Mucosa of descending colon (tissue), 3 donors: ENCODE data around the gene AOPEP. TPM values are rescaled to one million over a fixed set of nuclear protein-coding genes. Genes with fewer than 3 reads are reported as not detected.
"Not testable (repeated sequence)": the region's sequence is repeated elsewhere in the genome, so short reads cannot be mapped to it uniquely, and the experiment has no call there.

Source experiments
- ATAC-seq: fragments of 200-7000 bp; cut with Tn5 transposase; one replicate; pipeline ENCODE4 v1.9.1; 2020; ENCODE audit warnings: mild to moderate bottlenecking, moderate library complexity
- DNase-seq, 3 donors: peaks; one replicate each; pipeline ENCODE4 v3.0.0-alpha.2; 2020
- H3K36me3 ChIP-seq: fragments of 200-600 bp; one replicate; pipeline ENCODE4 v1.8.0; 2021; ENCODE audit warnings: low read depth, mild to moderate bottlenecking
- H3K4me1 ChIP-seq: fragments of 200-600 bp; one replicate; pipeline ENCODE4 v1.8.0; 2021; ENCODE audit warnings: low read depth, mild to moderate bottlenecking
- H3K4me3 ChIP-seq: fragments of 200-600 bp; one replicate; pipeline ENCODE4 v1.8.0; 2021; ENCODE audit warnings: mild to moderate bottlenecking
- H3K9me3 ChIP-seq: fragments of 200-600 bp; one replicate; pipeline ENCODE4 v1.8.0; 2021; ENCODE audit warnings: mild to moderate bottlenecking
- intact Hi-C, 2 donors: fragments of 100-400 bp; cut with DNase I in 1 of 2; cut with micrococcal nuclease in 1 of 2; formaldehyde crosslinking; loops; one replicate each; pipeline versions ENCODE4 v1.11.0 to v1.11.1; 2022; cut with DNase I, micrococcal nuclease
- total RNA-seq, 3 donors: library from RNA; stranded (reverse); fragmentation: NEBNext Ultra II Directional in 2 of 3; extraction: Animal tissue kit (Norgen Biotek cat#: 25700) in 2 of 3; gene quantifications; one replicate each; pipeline versions ENCODE4 v1.2.1 to v1.2.4, GENCODE V29; 2021 to 2023
- TF ChIP-seq, protein P1 (sequence below): fragments of 200-600 bp; IDR thresholded peaks from one replicate; pipeline ENCODE4 v1.8.0; 2022; ENCODE audit warnings: antibody characterized with exemption, mild to moderate bottlenecking
- donor health status: DM: no; HTN: no; CAD: no; lungs with moderate emphysema.
- donor health status: DM: no; HTN: no; CAD: no.
- donor health status: DM: no; HTN: yes; CAD: no.

The AOPEP gene
- total RNA-seq, 3 donors from 2014 or later, result 47.5 to 102 (median 57.8) TPM

DNA sequence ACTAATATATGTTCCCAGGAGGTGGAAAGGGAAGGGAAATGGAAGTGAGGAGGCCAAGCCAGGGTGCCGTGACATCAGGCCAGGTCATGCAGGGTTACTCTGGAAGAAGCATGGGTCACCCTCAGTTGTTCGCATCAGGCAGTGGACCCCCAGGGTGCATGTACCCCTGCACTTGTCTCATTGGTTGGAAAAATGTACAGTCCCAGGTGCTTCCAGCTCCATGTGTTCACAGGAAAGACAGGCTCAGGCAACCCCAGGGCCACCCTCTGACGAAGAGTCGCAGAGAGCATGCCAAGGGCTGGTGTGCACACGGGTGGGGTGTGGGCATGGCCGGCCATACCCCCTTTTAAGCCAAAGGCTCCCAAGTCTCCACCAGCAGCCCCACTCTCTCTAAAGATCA, 208.9 kb downstream of the AOPEP start:
- Histone ChIP-seq H3K4me3 (no peak overlapping the region), H3K9me3 (no peaks in the 10 kb centered on the region), H3K4me1 (peaks cover 9% of the 10 kb centered on the region), H3K36me3 (no peaks in the 10 kb centered on the region)
- ATAC-seq (no peak), DNase-seq (no peak)
- intact Hi-C loops, result no loop called here
- TF ChIP-seq, protein P1, sequence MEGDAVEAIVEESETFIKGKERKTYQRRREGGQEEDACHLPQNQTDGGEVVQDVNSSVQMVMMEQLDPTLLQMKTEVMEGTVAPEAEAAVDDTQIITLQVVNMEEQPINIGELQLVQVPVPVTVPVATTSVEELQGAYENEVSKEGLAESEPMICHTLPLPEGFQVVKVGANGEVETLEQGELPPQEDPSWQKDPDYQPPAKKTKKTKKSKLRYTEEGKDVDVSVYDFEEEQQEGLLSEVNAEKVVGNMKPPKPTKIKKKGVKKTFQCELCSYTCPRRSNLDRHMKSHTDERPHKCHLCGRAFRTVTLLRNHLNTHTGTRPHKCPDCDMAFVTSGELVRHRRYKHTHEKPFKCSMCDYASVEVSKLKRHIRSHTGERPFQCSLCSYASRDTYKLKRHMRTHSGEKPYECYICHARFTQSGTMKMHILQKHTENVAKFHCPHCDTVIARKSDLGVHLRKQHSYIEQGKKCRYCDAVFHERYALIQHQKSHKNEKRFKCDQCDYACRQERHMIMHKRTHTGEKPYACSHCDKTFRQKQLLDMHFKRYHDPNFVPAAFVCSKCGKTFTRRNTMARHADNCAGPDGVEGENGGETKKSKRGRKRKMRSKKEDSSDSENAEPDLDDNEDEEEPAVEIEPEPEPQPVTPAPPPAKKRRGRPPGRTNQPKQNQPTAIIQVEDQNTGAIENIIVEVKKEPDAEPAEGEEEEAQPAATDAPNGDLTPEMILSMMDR, result no peak

DNA sequence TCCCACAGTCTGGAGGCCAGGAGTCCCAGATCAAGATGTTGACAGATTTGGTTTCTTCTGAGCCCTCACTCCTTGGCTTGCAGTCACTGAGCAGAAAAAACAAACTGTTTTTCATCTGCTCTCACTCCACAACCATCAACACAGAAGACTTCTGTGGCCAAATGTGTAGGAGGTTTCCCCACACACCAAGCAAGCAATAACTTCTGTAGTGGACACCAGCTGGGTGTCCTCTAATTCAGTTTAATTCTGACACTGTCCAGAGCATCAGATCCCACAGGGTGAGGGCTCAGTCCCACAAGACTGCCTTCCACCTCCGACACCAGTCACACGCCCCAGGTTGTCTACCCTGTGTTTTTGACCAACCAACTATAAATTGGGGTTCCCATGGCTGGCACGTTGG, 209.9 kb downstream of the AOPEP start:
- ATAC-seq (no peak), DNase-seq (no peak)
- TF ChIP-seq, protein P1, result no peak
- Histone ChIP-seq H3K9me3 (no peaks in the 10 kb centered on the region), H3K4me3 (no peak overlapping the region), H3K4me1 (peaks cover 19% of the 10 kb centered on the region), H3K36me3 (no peaks in the 10 kb centered on the region)
- intact Hi-C loops, result no loop called here

DNA sequence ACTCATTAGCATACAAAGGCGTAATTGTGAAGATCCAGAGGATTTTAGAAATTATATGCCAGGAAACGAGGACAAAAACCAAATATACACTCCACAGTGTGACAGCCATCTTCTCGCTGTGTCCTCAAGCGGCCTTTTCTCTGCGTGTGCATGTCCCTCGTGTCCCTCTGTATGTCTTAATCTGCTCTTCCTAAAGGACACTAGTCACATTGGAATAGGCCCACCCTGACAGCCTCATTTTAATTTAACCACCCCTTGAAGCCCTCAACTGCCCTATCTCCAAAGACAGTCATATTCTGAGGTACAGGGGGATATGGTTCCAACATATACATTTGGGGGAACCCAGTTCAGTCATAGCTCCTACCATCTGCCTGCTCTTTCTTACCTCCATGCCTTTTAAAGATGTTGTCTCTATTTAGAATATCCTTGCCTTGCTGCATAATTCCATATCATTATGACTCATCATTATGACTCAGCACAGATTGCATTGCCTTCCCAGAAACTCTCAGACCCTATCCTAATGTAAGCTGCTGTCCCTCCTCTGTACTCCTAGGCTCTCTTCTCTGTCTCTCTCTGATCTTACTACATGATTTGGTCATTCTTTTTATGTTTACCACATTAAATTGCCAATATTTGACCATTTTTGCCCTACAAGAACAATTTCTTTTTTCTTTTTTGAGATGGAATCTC, 210.9 kb downstream of the AOPEP start:
- Histone ChIP-seq H3K4me3 (no peak overlapping the region), H3K9me3 (no peaks in the 10 kb centered on the region), H3K36me3 (no peaks in the 10 kb centered on the region), H3K4me1 (peaks cover 23% of the 10 kb centered on the region)
- ATAC-seq (peak; percentile 44), DNase-seq (no peak)
- TF ChIP-seq, protein P1, result no peak
- intact Hi-C loops, result no loop called here

DNA sequence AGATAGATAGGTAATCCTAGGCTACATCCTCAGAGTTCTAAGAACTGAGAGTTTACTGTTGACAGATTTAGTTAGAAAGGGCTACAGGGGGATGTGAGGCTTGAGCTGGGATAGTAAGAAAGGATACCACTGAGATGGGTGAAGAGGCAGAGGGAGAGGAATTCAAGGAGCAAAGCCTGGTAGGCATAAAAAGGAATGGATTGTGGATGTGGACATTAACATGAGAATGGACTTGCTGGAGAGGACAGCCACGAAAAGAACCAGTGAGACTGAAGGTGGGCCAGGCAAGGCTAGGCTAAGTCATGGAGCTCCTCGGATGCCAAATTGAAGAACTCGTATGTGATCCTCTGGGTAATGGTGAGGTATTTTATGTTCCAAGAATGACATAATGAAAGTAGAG, 211.9 kb downstream of the AOPEP start:
- intact Hi-C loops, result no loop called here

DNA sequence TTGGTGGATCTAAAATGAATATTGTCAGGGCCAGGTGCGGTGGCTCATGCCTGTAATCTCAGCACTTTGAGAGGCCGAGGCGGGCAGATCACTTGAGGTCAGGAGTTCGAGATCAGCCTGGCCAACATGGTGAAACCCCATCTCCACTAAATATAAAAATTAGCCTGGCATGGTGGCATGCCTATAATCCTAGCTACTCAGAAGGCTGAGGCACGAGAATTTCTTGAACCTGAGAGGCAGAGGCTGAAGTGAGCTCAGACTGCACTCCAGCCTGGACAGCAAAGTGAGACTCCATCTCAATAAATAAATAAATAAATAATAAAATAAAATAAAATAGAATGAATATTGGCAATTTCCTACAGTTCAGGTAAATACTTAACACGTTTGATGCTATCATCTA, 213.8 kb downstream of the AOPEP start:
- H3K4me3 ChIP-seq, ATAC-seq, H3K36me3 ChIP-seq, DNase-seq, intact Hi-C loops, H3K9me3 ChIP-seq: not testable (repeated sequence)
- H3K4me1 ChIP-seq, result peaks cover 17% of the 10 kb centered on the region

More for the DNA sequence above, 211.9 kb downstream of the AOPEP start:
- TF ChIP-seq, protein P1, result no peak
- H3K36me3 ChIP-seq, result no peaks in the 10 kb centered on the region
- no peak overlapping the region for H3K4me3 ChIP-seq
- H3K4me1 ChIP-seq, result peaks cover 17% of the 10 kb centered on the region
- no peaks in the 10 kb centered on the region for H3K9me3 ChIP-seq
- no peak for ATAC-seq
- no peak for DNase-seq

DNA sequence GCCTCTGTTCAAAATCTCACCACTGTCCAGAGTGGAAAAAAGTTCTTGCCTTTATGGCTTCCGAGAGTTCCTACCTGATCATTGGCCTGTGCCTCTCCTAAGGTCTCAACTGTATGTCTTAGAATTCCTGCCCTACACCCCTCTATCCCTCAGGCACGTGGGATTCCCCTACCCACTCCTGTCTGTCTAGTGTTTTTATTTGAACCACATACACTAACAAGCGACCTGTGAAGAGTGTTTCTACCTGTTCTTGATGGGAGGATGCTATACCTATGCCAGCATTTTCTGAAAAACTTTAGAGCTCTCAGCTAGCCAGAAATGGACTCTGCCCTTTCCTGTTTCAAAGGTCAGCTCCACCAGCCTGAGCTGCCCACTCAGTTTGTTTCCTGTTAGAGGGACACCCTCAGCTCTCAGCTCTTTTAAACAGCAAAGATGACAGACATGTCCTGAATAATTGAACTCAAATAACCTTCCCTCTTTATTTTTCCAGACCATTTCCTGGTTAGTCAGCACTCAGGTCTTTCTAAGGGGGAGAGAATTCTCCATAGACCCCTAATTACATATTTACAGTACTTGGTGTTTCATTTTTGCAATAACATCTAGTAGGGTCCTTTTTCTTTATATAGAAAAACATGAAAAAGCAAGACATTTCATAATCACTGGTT, 214.8 kb downstream of the AOPEP start:
- H3K4me1 ChIP-seq, result peaks cover 17% of the 10 kb centered on the region
- DNase-seq, result peak in 1 of 3 donors; percentile 69

More for the DNA sequence above, 214.8 kb downstream of the AOPEP start:
- intact Hi-C loops, result no loop called here
- Histone ChIP-seq H3K4me3 (no peak overlapping the region), H3K36me3 (no peaks in the 10 kb centered on the region), H3K9me3 (no peaks in the 10 kb centered on the region)
- peak; percentile 90 for ATAC-seq
- TF ChIP-seq, protein P1, result no peak
